ENCODE results near the gene TLE6.
"Not testable (repeated sequence)": the region's sequence is repeated elsewhere in the genome, so short reads cannot be mapped to it uniquely, and the experiment has no call there.

Gene TLE6

DNA sequence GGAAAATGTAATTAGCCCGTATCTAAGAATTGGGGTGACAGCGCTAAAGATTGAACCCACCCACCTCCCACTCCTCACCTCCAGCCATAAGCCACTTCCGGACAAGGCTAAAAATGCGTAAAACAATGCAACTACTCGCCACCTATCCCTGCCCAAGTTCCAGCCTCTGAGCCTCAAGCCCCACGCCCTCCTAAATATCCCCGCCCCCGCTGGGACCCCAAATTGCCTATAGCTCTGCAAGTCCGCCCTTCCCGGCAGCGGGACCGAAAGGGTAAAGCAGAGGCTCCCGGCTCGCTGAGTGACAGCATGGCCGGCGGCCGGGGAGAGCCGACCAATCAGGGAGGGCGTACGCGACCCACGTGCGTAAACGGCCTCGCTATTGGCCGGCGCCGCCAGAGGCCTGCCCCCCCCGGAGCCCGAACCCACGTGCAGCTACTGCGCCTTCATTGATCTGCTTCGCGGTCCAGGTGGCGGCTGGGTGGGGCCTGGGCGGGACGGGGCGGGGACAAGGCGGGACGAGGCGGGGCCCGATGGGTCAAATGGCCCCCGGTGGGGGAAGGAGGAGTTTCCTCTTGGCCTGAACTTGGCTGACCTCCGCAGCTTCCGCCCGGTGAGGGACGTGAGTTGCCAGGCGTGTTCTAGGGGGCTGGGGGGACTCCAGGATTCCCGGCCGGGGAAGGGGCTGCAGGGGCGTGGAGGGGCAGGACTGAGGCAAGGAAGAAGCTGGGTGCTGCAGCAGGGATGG, at the start of gene TLE6:
Gene TLE6, plus strand, starts transcription at position 564 of the 745 bp plus-strand sequence. CDS start 670 bp downstream, outside the sequence.
- DNase-seq (ENCODE audit: low spot score) = peak; percentile 99

- DNase-seq (ENCODE audit: low spot score) = no peak
Observed at GRCh38 chr19:2933490-2933910, 43.9 kb upstream of the TLE6 start.

- not testable (repeated sequence) for DNase-seq (ENCODE audit: low spot score)
Observed at GRCh38 chr19:2935863-2936262, 41.5 kb upstream of the TLE6 start.

DNA sequence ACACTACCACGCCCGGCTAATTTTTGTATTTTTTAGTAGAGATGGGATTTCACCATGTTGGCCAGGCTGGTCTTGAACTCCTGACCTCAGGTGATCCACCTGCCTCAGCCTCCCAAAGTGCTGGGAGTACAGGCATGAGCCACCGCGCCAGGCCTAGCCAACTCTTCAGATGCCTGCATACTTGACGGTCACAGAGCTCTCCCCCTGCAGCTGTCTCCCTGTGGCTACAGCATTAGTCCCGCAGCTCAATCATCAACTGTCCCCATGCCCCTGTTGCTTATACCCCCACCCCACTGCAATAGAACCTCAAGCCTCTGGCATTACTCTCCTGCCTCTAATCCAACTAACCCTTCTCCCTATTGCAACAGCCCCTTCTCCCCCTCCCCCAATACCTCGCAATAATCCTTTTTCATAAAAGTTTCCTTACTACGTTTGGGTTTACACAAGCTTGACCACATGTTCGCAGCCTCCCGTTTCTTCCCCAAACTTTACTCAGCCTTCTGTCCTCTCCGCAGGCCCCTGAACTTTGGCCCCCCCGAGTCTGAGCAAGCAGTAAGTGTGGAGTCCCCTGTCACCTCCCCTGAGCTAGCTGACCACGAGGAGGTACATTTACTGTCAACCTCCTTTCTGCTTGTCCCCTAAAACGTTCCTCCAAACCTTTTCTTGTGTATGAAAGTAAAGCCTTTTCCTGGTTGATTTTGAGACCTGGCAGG, 34.3 kb upstream of the TLE6 start:
- no peak for DNase-seq (ENCODE audit: low spot score)

- no peak for DNase-seq (ENCODE audit: low spot score)
Observed at GRCh38 chr19:2944403-2944774, 33.0 kb upstream of the TLE6 start.

GRCh38 chr19:2944775-2945574, 32.4 kb upstream of the TLE6 start, which contains the start of gene ZNF77:
Gene ZNF77 (minus strand): TSS chr19:2944971. CDS start chr19:2944840, 131 bp downstream.
- DNase-seq (ENCODE audit: low spot score) = peak; percentile 100

DNA sequence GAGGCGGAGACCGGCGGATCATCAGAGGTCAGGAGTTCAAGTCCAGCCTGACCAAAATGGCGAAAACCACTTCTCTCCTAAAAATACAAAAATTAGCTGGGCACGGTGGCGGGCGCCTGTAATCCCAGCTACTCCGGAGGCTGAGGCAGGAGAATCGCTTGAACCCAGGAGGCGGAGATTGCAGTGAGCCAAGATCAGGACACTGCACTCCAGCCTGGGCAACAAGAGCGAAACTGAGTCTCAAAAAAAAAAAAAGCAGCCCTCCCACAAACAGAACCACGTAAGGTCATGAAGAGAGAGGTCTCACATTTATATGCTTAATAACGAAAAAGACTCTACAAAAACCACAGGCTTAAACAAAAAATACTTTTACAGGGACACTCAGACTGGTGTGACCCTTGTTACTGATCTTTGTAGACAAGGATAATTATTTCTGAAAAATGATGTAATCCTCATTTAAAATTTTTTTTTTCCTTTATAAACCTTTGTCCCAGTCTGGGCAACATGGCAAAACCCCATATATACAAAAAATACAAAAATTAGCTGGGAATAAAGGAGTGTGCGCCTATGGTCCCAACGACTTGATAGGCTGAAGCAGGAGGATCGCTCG, 31.7 kb upstream of the TLE6 start:
- no peak for DNase-seq (ENCODE audit: low spot score)

GRCh38 chr19:2949939-2950285, 27.5 kb upstream of the TLE6 start:
- DNase-seq (ENCODE audit: low spot score) = no peak

GRCh38 chr19:2950286-2951124, 26.9 kb upstream of the TLE6 start:
- DNase-seq (ENCODE audit: low spot score) = peak; percentile 100

DNA sequence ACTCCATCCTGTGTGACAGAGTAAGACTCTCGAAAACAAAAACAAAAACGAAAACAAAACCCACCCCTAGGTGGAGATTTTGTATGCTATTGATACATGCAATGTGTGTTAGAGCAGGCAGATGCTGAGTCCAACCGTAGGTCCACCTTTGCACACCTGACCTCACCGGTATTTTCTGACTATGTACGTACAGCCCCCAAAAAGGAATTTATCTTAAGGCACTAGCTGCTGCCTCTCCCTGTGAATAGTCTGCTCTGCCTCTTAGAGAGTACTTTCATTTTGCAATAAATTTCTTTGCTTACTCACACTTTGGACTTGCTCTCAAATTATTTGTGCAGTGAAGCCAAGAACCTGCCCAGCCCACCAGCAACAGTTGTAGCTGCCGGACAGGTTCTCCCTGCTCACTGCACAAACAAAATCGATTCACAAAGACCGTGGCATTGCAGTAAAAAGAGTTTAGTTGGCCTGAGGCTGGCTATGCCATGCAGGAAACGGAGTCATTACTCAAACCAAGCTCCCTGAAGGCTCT, 24.3 kb upstream of the TLE6 start:
- DNase-seq (ENCODE audit: low spot score) = no peak

GRCh38 chr19:2957160-2957559, 20.2 kb upstream of the TLE6 start:
- no peak for DNase-seq (ENCODE audit: low spot score)

- DNase-seq (ENCODE audit: low spot score) = no peak
Observed at GRCh38 chr19:2960120-2960519, 17.2 kb upstream of the TLE6 start.

DNA sequence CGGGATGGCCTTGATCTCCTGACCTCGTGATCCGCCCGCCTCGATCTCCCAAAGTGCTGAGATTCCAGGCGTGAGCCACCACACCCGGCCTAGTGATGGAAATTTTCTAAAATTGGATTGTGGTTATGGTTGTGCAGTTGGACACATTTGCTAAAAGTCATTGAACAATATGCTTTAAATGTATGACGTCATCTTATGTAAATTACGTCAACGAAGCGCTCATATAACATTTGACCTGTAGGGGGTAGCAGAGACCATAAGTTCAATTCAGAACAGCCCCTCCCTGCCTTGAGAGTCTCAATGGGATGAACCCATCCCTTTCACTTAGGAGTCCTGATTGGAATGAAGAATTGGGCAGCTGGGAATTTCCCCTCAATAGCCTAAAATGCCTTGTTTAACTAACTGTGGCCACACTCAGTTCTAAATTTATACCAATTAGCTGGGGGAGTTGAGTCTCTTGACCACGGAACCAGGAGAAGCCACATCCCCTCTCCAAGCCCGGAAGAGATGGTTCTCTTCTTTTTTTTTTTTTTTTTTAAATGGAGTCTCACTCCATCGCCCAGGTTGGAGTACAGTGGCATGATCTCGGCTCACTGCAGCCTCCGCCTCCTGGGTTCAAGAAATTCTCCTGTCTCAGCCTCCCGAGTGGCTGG, 15.2 kb upstream of the TLE6 start:
- peak; percentile 80 for DNase-seq (ENCODE audit: low spot score)

DNA sequence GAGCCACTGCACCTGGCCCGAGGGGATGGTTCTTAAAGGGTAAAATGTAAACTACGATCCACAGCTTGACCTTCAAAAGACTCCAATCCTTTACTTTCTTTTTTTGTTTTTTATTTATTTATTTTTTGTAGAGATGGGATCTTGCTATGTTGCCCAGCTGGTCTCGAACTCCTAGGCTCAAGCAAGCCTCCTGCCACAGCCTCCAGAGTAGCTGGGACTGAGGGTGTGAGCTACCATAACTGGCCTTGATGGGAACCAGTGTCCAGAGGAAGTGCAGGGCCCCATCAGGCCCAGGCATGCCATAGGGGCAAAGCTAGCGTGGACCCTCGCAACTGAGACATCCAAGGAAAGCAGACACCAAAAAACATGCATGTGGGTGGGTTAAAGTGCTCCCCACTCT, 14.2 kb upstream of the TLE6 start:
- no peak for DNase-seq (ENCODE audit: low spot score)

DNA sequence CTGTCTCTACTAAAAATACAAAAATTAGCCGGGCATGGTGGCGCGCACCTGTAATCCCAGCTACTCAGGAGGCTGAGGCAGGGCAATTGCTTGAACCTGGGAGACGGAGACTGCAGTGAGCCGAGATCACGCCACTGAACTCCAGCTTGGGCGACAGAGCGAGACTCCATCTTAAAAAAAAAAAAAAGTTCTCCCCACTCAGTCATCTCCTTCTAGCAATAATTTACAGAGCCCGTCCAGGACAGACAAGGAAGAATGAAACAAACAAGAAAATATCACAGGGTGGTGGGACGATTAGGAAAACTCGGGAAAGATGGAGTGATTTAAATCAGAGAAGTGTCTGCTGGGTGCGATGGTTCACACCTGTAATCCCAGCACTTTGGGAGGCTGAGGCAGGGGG, 13.7 kb upstream of the TLE6 start:
- not testable (repeated sequence) for DNase-seq (ENCODE audit: low spot score)

- DNase-seq (ENCODE audit: low spot score) = no peak
Observed at GRCh38 chr19:2964874-2965273, 12.5 kb upstream of the TLE6 start.

GRCh38 chr19:2967972-2968371, 9.4 kb upstream of the TLE6 start:
- no peak for DNase-seq (ENCODE audit: low spot score)

DNA sequence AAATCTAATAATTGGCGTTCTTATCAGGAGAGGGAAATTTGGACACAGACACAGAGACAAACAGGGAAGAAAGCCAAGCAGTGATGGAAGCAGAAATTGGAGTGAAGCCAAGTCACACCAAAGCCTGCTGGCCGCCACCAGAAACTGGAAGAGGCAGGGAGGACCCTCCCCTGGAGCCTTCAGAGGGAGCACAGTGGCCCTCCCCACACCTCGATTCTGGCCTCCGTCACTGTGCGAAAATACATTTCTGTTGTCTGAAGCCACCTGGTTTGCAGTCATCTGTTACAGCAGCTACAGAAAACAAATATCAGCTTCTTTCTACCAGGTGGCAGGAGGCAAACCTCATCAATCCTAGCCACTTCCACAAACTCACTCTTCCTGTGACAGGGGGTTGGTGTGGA, 8.3 kb upstream of the TLE6 start:
- DNase-seq (ENCODE audit: low spot score) = no peak

DNA sequence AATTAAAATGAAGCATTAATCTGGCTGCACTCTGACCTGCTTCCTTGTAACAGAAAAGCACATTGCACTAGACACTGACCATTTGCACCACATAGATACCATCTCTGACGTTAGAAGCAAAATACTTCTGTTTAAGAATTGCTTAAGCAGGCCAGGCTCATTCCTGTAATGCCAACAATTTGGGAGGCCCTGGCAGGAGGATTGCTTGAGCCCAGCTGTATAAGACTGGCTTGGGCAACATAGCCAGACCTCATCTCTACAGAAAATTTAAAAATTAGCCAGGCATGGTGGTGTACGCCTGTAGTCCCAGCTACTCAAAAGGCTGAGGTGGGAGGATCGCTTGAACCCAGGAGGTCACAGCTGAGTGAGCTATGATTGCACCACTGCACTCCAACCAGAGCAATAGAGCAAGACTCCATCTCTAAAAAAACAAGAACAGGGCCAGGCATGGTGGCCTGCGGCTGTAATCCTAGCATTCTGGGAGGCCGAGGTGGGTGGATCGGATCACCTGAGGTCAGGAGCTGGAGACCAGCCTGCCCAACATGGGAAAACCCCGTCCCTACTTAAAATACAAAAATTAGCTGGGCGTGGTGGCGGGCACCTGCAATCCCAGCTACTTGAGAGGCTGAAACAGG, 7.0 kb upstream of the TLE6 start:
- DNase-seq (ENCODE audit: low spot score) = no peak

GRCh38 chr19:2973229-2973628, 4.1 kb upstream of the TLE6 start:
- no peak for DNase-seq (ENCODE audit: low spot score)
